RWPE1 (cell line): ENCODE measurements around the gene TMEM209.

ENCODE experiments used
- CTCF ChIA-PET: fragments of 350-600 bp; sonication (Branson Sonifier 250); formaldehyde crosslinking; extraction: SDS; loops from one replicate; lab custom pipeline; 2021; lab: Yijun Ruan, JAX
- POLR2A ChIA-PET: fragments of 400-600 bp; formaldehyde crosslinking; extraction: SDS; loops from one replicate; lab custom pipeline; 2020; ENCODE audit warnings: antibody characterized with exemption; ENCODE audit not compliant: low non-redundant PET; lab: Yijun Ruan, JAX
- DNase-seq: peaks from one replicate; pipeline ENCODE4 v3.0.0; 2012; ENCODE audit warnings: low spot score
- H3K27ac ChIP-seq: fragments of 450-650 bp; 2 replicates; pipeline ENCODE4 v1.5.1; 2017
- CTCF ChIP-seq: fragments of 450-650 bp; conservative IDR thresholded peaks from 2 replicates; pipeline ENCODE4 v1.5.1; 2017; ENCODE audit warnings: low read depth, mild to moderate bottlenecking

The TMEM209 gene

GRCh38 chr7:130216750-130217149, 11.5 kb upstream of the TMEM209 start:
- no peak overlapping the region for H3K27ac ChIP-seq
- ChIA-PET CTCF (no interaction called here), POLR2A (no interaction called here)
- DNase-seq, result no peak
- TF ChIP-seq CTCF, result no peak

- TF ChIP-seq CTCF, result no peak
- CTCF ChIA-PET, result no interaction called here
- H3K27ac ChIP-seq, result no peak overlapping the region
These were observed 10.8 kb upstream of the TMEM209 start for GRCh38 chr7:130216025-130216424.

GRCh38 chr7:130213828-130214227, 8.6 kb upstream of the TMEM209 start:
- CTCF ChIA-PET, result no interaction called here
- no peak overlapping the region for H3K27ac ChIP-seq
- POLR2A ChIA-PET, result no interaction called here
- TF ChIP-seq CTCF, result no peak
- no peak for DNase-seq

More at GRCh38 chr7:130216025-130216424, 10.8 kb upstream of the TMEM209 start:
- POLR2A ChIA-PET, result no interaction called here
- DNase-seq, result no peak

GRCh38 chr7:130210181-130210935, 5.2 kb upstream of the TMEM209 start:
- no peak for TF ChIP-seq CTCF
- peak; percentile 3 for DNase-seq
- CTCF ChIA-PET, result no interaction called here
- H3K27ac ChIP-seq, result no peak overlapping the region
- POLR2A ChIA-PET, result no interaction called here

- TF ChIP-seq CTCF, result no peak
- DNase-seq, result no peak
- POLR2A ChIA-PET, result no interaction called here
- CTCF ChIA-PET, result no interaction called here
- no peak overlapping the region for H3K27ac ChIP-seq
These were observed 3.3 kb upstream of the TMEM209 start for GRCh38 chr7:130208516-130208915.

GRCh38 chr7:130207642-130208041, 2.4 kb upstream of the TMEM209 start, which contains the start of gene SSMEM1:
Gene SSMEM1 (plus strand): TSS chr7:130207860. CDS start chr7:130207911, 51 bp downstream.
- peak; percentile 22 for DNase-seq
- ChIA-PET POLR2A (no interaction called here), CTCF (no interaction called here)
- no peak for TF ChIP-seq CTCF
- H3K27ac ChIP-seq, result no peak within 1 kb of the TSS
